Right atrium auricular region (tissue), 2 donors: ENCODE measurements around the gene GEMIN4. TPM values are rescaled to one million over a fixed set of nuclear protein-coding genes. Genes with fewer than 3 reads are reported as not detected.

ENCODE experiments used
- DNase-seq: peaks from one replicate; pipeline ENCODE4 v3.0.0-alpha.2; 2019; ENCODE audit warnings: low spot score
- H3K27ac ChIP-seq, 2 donors: fragments of 200-600 bp; sonication (generic); 1 replicate in 1 of 2; 2 replicates in 1 of 2; pipeline ENCODE4 v1.5.1; 2016 to 2019
- H3K27me3 ChIP-seq, 2 donors: fragments of 200-600 bp; sonication (generic); one replicate each; pipeline versions ENCODE4 v1.5.1 to v1.6.0; 2017 to 2019
- H3K36me3 ChIP-seq: fragments of 200-600 bp; sonication (generic); one replicate; pipeline ENCODE4 v1.5.1; 2016
- H3K4me1 ChIP-seq, 2 donors: fragments of 200-600 bp; sonication (generic); one replicate each; pipeline versions ENCODE4 v1.5.1 to v1.6.0; 2017 to 2019
- H3K4me3 ChIP-seq, 2 donors: fragments of 200-600 bp; sonication (generic); 1 replicate in 1 of 2; 2 replicates in 1 of 2; pipeline ENCODE4 v1.5.1; 2017 to 2019; ENCODE audit warnings: mild to moderate bottlenecking in 1 of 2, moderate library complexity in 1 of 2
- H3K9me3 ChIP-seq, 2 donors: fragments of 200-600 bp; sonication (generic); one replicate each; pipeline ENCODE4 v1.5.1; 2019
- CTCF ChIP-seq, 2 donors: fragments of 200-600 bp; sonication (generic); IDR thresholded peaks; one replicate each; pipeline ENCODE4 v1.5.1; 2019; ENCODE audit warnings: antibody characterized with exemption in 2 of 2
- total RNA-seq, 2 donors: library from RNA; depleted of rRNA; stranded (reverse); fragments of >200 nt; gene quantifications; one replicate each; pipeline ENCODE4 v1.1.0, GENCODE V29; 2016

GEMIN4 gene
- total RNA-seq, 2 donors from 2014 or later = 8.2 to 19.7 TPM

GRCh38 chr17:720706-721539 lies 31.1 kb downstream of the GEMIN4 start:
- Histone ChIP-seq H3K27ac (no peak overlapping the region), H3K9me3 (no peaks in the 10 kb centered on the region), H3K4me1 (peaks cover 0 to 9% of the 10 kb centered on the region in 2 donors), H3K27me3 (no peaks in the 10 kb centered on the region), H3K4me3 (no peak overlapping the region), H3K36me3 (no peaks in the 10 kb centered on the region)
- no peak for TF ChIP-seq CTCF (IDR thresholded peaks at IDR 0.05)
- no peak for DNase-seq

GRCh38 chr17:718075-718474 lies 34.0 kb downstream of the GEMIN4 start:
- H3K4me1 ChIP-seq = peaks cover 0 to 28% of the 10 kb centered on the region in 2 donors
- no peak overlapping the region for H3K4me3 ChIP-seq
- H3K27ac ChIP-seq = no peak overlapping the region
- H3K9me3 ChIP-seq = no peaks in the 10 kb centered on the region
- no peak for TF ChIP-seq CTCF (IDR thresholded peaks at IDR 0.05)
- no peaks in the 10 kb centered on the region for H3K27me3 ChIP-seq
- no peak for DNase-seq
- H3K36me3 ChIP-seq = no peaks in the 10 kb centered on the region

- no peak for DNase-seq
- Histone ChIP-seq H3K27me3 (no peaks in the 10 kb centered on the region), H3K36me3 (peaks cover 23% of the 10 kb centered on the region), H3K4me3 (no peak overlapping the region), H3K9me3 (no peaks in the 10 kb centered on the region), H3K27ac (no peak overlapping the region), H3K4me1 (peaks cover 0 to 33% of the 10 kb centered on the region in 2 donors)
- no peak for TF ChIP-seq CTCF (IDR thresholded peaks at IDR 0.05)
These were observed 43.9 kb downstream of the GEMIN4 start for GRCh38 chr17:708132-708531.

GRCh38 chr17:705863-706262 lies 46.2 kb downstream of the GEMIN4 start:
- no peak for DNase-seq

GRCh38 chr17:705011-705410 lies 47.1 kb downstream of the GEMIN4 start:
- Histone ChIP-seq H3K27me3 (no peaks in the 10 kb centered on the region), H3K36me3 (peaks cover 21% of the 10 kb centered on the region)

More at GRCh38 chr17:705863-706262, 46.2 kb downstream of the GEMIN4 start:
- TF ChIP-seq CTCF (IDR thresholded peaks at IDR 0.05) = no peak
- no peaks in the 10 kb centered on the region for H3K9me3 ChIP-seq
- H3K36me3 ChIP-seq = peaks cover 23% of the 10 kb centered on the region
- H3K27ac ChIP-seq = peak overlapping the region in 1 of 2 donors; percentile 52
- H3K4me1 ChIP-seq = peaks cover 0 to 29% of the 10 kb centered on the region in 2 donors
- H3K4me3 ChIP-seq = no peak overlapping the region
- H3K27me3 ChIP-seq = no peaks in the 10 kb centered on the region

More at GRCh38 chr17:705011-705410, 47.1 kb downstream of the GEMIN4 start:
- no peak for DNase-seq
- H3K4me1 ChIP-seq = peaks cover 0 to 29% of the 10 kb centered on the region in 2 donors
- H3K9me3 ChIP-seq = no peaks in the 10 kb centered on the region
- peak overlapping the region in 1 of 2 donors; percentile 52 for H3K27ac ChIP-seq
- TF ChIP-seq CTCF (IDR thresholded peaks at IDR 0.05) = no peak
- H3K4me3 ChIP-seq = no peak overlapping the region
